ENCODE data around the gene CXCR3.
"Not testable (repeated sequence)": the region's sequence is repeated elsewhere in the genome, so short reads cannot be mapped to it uniquely, and the experiment has no call there.

CXCR3 gene

DNA sequence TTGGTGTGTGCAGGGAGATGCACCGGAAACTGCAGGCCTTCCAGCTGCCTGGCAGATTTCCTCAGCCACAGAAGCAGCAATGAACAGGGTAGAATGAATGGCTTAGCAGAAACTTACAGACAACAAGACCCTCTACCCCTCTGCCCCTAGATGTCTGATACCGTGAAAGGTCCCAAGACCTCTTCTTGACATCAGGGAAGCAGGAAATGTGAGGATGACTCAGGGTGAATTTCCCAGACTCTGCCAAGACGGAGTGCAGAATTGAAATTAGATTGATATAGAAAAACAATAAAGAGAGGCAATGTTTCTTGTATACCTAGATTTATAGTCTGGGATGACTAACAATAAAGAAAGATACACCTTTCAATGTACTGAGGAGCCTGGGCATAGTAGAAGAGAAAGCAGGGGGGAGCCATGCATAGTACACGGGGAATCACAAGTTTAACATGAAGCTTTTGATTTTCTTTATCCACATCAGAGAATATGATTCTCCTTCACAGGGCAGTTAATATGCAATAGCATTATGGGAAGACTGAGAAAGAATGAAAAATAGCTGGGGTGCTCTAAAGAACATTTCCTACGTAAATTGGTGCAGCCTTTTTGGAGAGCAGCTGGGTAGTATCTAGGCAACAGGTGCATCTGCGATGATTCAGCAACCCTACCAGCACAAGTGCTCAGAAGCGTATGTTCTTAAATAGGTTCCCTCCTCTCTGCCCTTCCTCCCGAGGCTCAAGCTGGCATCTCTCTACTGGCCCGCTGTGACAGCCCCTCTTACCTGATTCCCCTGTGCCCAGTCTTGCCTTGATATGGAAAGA is 18.3 kb upstream of the CXCR3 start:
- DNase-seq: no peak

DNA sequence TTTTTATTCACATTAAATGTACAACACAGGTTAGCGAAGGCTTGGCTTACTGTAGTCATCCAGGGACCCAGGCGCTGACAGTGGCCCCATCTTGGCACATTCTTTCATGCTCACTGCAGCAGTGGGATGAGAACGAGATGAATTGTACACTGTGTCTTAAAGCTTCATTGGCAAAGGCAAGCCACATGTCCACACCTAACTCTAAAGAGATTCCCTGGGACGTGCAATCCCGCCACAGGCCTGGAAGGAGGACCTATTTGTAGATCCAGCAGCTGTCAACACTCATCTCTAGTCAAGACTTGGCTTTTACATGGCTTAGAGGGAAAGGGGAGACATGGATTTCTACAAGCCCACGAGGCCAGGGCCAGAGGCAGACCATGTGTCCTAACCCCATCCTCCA is 16.1 kb upstream of the CXCR3 start:
- no peak for DNase-seq

- DNase-seq: no peak
Observed at GRCh38 chrX:71632923-71633657, 14.8 kb upstream of the CXCR3 start.

- DNase-seq: no peak
Observed at GRCh38 chrX:71629467-71629866, 11.2 kb upstream of the CXCR3 start.

DNA sequence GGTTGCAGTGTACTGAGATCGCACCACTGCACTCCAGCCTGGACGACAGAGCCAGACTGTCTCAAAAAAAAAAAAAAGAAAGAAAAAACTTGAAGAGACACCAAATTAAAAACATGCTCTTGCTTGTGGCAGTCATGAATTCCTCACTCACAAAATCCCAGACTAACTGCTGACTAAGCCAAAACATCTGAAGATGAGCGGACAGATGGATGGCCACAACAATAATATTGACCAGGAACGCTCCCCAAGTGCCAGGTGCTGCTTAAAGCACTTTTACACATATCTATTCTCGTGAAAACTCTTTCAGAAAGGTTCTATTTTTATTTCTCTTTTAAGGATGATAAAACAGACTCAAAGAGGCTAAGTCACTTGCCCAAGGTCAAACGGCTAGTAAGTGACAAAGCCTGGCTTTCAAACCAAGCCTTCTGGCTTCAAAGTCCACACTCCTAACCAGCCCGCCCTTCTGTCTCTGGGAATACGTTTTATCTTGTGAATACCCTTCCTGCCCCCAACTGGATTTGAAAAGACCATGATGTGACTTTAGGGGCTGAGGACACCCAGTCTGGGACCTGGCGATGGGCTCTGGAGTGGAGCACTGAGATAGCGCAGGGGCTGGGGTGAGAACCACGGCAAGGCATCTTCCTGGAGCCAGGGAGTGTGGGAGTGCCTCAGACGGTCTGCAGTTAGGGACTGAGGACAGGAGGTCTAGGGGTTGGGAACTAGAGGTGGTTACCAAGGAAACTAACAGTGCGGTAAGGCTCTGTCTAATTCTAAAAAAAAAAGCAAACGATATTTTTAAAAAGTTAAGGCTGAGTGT is 9.5 kb upstream of the CXCR3 start:
- DNase-seq: no peak

GRCh38 chrX:71626576-71626975 is 8.3 kb upstream of the CXCR3 start:
- no peak for DNase-seq

DNA sequence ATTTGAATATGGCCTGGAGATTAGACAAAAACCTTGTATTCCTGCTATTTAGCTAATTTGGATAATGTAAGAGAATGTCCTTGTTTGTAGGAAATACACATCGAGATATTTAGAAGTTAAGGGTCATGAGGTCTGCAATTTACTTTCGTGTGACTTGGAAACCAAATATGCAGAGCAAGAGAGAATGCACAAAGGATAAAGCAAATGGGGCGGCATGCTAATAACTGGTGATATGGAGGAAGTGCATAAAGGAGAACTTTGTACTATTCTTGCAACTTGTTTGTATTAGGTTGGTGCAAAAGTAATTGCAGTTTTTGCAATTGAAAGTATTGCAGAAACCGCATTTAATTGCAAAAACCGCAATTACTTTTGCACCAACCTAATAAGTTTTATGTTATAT is 7.2 kb upstream of the CXCR3 start:
- no peak for DNase-seq

GRCh38 chrX:71623714-71624113 is 5.4 kb upstream of the CXCR3 start:
- no peak for DNase-seq

DNA sequence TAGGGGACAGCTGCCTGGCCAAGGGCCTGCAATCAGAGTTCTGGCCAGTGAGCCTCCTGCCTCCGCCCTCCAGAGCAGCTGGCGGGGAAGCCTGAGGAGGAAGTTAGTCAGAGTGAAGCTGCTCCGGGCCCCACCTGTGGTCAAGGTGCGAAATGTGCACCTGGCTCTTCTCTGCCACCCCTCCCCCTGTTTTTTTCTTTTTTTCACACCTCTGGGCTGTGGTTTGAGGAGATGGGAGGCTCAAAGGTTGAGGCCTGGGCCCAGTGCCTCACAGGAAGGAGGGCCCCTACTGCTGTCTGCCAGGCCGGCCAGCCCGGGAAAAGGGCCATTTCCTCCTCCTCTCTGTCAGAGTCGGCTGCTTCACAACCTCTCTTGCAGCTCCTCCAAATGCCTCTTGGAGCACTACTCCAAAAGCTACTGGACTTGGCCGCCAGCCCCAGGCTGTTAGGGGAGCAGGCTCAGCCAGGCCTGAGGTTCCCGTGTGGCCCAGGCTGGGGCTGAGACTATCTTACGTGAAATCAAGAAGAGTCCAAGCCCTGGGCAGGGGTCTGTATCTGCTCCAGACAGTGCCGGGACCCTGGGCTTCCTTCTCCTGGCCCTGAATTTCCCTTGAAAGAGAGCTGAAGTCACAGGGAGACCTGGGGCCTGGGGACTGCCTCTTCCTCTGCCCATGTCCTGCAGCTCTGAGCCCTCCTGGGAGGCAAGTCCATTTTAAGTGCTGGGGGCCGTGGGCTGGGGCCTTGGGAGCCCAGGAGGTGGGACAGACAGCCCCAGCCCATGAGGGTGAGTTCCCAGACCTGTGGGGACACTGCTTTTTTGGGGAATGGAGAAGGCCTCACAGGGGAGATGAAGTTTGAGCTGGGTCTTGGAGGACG is 4.5 kb upstream of the CXCR3 start:
- DNase-seq: peak; percentile 65 to 67

GRCh38 chrX:71622032-71622575 is 3.8 kb upstream of the CXCR3 start:
- DNase-seq: no peak

- DNase-seq: no peak
Observed at GRCh38 chrX:71621603-71622002, 3.3 kb upstream of the CXCR3 start.

DNA sequence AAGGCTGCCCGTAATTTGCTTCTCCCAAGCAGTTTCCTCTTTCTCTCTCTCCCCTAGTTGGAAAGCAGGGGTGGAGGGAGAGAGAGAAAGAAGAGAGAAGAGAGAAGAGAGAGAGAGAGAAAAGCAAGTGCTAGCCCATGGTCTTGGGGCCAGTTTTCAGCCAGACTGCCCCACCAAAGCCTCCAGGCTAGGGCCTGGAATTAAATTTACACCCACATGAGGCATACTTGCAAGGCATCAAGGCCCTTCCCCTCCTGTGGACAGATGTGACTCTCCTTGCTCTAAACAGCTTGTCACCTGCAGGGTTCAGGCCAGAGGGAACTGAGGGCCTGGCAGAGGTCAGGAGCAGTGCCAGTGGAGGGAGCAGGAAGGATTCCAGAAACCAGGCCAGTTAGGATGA is 1.7 kb upstream of the CXCR3 start:
- DNase-seq: no peak

- DNase-seq: peak; percentile 65 to 70
Observed at GRCh38 chrX:71619193-71619592, 882 bp upstream of the CXCR3 start.

DNA sequence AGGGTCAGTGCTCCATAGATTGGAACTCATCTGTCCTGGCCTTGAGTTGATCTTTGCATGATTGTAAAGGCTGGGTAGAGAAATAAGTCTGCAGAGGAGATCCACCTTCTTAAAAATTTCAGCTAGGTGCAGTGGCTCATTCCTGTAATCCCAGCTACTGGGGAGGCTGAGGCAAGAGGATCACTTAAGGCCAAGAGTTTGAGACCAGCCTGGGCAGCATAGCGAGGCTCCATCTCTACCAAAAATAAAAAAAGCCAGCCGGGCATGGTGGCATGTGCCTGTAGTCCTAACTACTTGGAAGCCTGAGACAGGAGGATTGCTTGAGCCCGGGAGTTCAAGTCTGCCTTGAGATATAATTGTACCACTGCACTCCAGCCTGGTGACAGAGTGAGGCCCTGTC is 476 bp upstream of the CXCR3 start:
- no peak for DNase-seq

GRCh38 chrX:71617742-71618141 is 569 bp downstream of the CXCR3 start:
- no peak for DNase-seq

- no peak for DNase-seq
Observed at GRCh38 chrX:71616672-71617529, 1.4 kb downstream of the CXCR3 start.

DNA sequence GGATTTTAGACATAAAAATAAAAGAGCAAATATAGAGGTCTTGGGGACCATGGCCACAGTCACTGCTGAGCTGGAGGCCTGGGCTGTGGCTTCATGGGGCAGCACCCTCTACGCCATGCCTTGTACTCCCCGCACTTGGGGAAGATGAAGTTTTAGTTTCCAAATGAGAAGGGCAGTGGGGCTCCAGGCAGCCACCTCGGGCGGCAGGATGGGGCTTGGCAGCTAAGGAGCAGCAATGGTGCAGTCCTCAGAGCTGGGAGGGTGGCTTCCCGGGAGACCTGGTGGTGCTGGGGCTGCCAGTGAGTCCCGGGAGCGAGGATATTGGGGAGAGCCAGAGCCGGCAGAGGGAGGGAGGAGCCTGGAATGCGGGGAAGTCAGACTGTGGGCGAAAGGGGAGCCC is 2.4 kb downstream of the CXCR3 start:
- DNase-seq: peak in 1 of 2 donors; percentile 44

DNA sequence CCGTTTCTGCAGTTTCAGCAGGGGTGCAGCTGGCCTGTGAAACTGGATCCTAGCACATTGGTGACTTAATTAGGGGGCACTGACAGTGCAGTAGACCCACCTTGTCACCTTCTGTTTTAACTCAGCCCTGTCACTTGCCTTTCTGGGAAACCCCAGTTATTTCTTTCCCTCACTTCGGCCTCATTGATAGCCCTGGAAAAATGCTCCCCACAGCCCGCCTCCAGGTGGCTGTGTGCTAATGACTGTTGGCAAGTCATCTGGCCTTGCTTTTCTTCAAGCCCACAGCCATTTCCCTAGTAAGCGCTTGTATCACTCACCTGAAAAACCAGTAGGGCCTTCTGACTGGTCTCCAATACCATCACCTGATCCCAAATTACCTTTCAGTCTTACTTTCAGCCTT is 3.3 kb downstream of the CXCR3 start:
- DNase-seq: no peak

- DNase-seq: no peak
Observed at GRCh38 chrX:71612256-71612655, 6.1 kb downstream of the CXCR3 start.

- not testable (repeated sequence) for DNase-seq
Observed at GRCh38 chrX:71611736-71612135, 6.6 kb downstream of the CXCR3 start.

DNA sequence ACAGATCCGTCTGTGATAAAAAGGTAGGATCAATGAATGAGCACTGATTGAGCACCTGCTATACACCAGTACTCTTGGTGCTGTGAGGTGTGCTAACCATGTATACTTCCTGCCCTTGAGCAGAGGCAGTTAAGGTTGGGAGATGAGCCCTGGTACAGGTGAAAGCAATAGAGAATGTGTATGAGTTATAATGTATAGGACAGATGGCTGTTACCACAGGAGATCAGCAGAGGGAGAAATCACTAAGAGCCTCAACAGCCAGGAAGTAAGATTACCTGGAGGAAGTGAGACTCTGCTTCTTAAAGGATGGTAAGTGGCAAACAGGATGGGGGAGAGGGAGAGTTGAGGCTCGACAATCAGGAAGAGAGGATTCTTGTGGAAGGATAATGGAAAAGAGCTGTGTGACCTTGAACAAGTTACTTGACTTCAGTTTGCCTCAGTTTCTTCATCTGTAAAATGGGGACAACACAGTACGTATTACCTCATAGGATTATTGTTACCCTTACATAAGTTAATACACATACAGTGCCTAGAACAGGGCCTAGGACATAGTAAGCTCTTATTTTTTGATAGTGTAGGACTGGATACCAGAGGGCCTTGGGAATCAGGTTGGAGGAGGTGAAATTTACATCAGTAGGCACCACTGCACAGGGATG is 9.1 kb downstream of the CXCR3 start:
- no peak for DNase-seq
